Esophagus squamous epithelium (tissue), 5 donors: ENCODE data around the gene CEP78. TPM values are rescaled to one million over a fixed set of nuclear protein-coding genes. Genes with fewer than 3 reads are reported as not detected.
"Not testable (repeated sequence)": the region's sequence is repeated elsewhere in the genome, so short reads cannot be mapped to it uniquely, and the experiment has no call there.

ENCODE experiments used
- DNase-seq: peaks from one replicate; lab custom pipeline; 2025; lab: John Stamatoyannopoulos, UW
- H3K27ac ChIP-seq, 4 donors: fragments of 200-600 bp; sonication (generic); one replicate each; pipeline ENCODE4 v1.5.1; 2016 to 2019; ENCODE audit warnings: mild to moderate bottlenecking in 1 of 4
- H3K27me3 ChIP-seq, 4 donors: fragments of 200-600 bp; sonication (generic); 1 replicate in 3 of 4; 2 replicates in 1 of 4; pipeline versions ENCODE4 v1.5.1 to v1.6.0; 2017 to 2021; ENCODE audit warnings: antibody characterized with exemption in 1 of 4
- H3K36me3 ChIP-seq, 3 donors: fragments of 200-600 bp; sonication (generic); one replicate each; pipeline ENCODE4 v1.5.1; 2016 to 2019
- H3K4me1 ChIP-seq, 3 donors: fragments of 200-600 bp; sonication (generic); one replicate each; pipeline ENCODE4 v1.5.1; 2017 to 2019
- H3K4me3 ChIP-seq, 4 donors: fragments of 200-600 bp; sonication (generic); 1 replicate in 3 of 4; 2 replicates in 1 of 4; pipeline ENCODE4 v1.5.1; 2016 to 2019; ENCODE audit warnings: mild to moderate bottlenecking in 2 of 4, moderate library complexity in 1 of 4
- H3K9me3 ChIP-seq, 3 donors: fragments of 200-600 bp; sonication (generic); one replicate each; pipeline ENCODE4 v1.5.1; 2016 to 2019
- CTCF ChIP-seq, 6 experiments: fragments of 450-650 bp in 4 of 6; fragments of 200-600 bp in 2 of 6; sonication (generic) in 2 of 6; IDR thresholded peaks; one replicate each; pipeline ENCODE4 v1.5.1; 2016 to 2019; ENCODE audit warnings: antibody characterized with exemption in 6 of 6, mild to moderate bottlenecking in 4 of 6, moderate library complexity in 4 of 6
- POLR2A ChIP-seq, 4 donors: fragments of 450-650 bp; IDR thresholded peaks; one replicate each; pipeline ENCODE4 v1.6.1; 2017; ENCODE audit warnings: antibody characterized with exemption in 4 of 4, mild to moderate bottlenecking in 4 of 4, moderate library complexity in 3 of 4
- WGBS, 2 donors: methylation state at CpG; one replicate each; pipeline ENCODE4 v1.1.5; 2018; 5-methylcytosine and 5-hydroxymethylcytosine counted together
- intact Hi-C: fragments of 100-400 bp; cut with DNase I; formaldehyde crosslinking; loops from one replicate; pipeline ENCODE4 v1.15.0; 2022
- total RNA-seq, 4 donors: library from RNA; depleted of rRNA; stranded (reverse); fragments of >200 nt; gene quantifications; one replicate each; pipeline ENCODE4 v1.1.0, GENCODE V29; 2016
- donor health status: DM: yes; HTN: yes; CAD: no.

Gene CEP78
- total RNA-seq, 4 donors from 2014 or later: 8.6 to 14.6 (median 11.2) TPM

- H3K27me3 ChIP-seq: no peaks in the 10 kb centered on the region
- intact Hi-C loops: no loop called here
- H3K4me3 ChIP-seq: no peak overlapping the region
- no peak overlapping the region for H3K27ac ChIP-seq
- no peaks in the 10 kb centered on the region for H3K36me3 ChIP-seq
- no peak for TF ChIP-seq CTCF (IDR thresholded peaks at IDR 0.05)
- no peak for TF ChIP-seq POLR2A (IDR thresholded peaks at IDR 0.05)
- no peaks in the 10 kb centered on the region for H3K9me3 ChIP-seq
- peaks cover 0 to 8% (median 0%) of the 10 kb centered on the region in 3 donors for H3K4me1 ChIP-seq
- no peak for DNase-seq
These were observed 43.9 kb upstream of the CEP78 start for GRCh38 chr9:78191931-78192330.

GRCh38 chr9:78196258-78196657, 39.6 kb upstream of the CEP78 start:
- intact Hi-C loops: no loop called here
- 75 to 88% methylated on average over 1 of the region's 1 CpG for WGBS, 2 donors
- H3K36me3 ChIP-seq: no peaks in the 10 kb centered on the region
- no peak overlapping the region for H3K27ac ChIP-seq
- peaks cover 0 to 4% (median 0%) of the 10 kb centered on the region in 3 donors for H3K4me1 ChIP-seq
- TF ChIP-seq POLR2A (IDR thresholded peaks at IDR 0.05) (no peak), CTCF (IDR thresholded peaks at IDR 0.05) (no peak)
- no peaks in the 10 kb centered on the region for H3K9me3 ChIP-seq
- DNase-seq: no peak
- no peak overlapping the region for H3K4me3 ChIP-seq
- H3K27me3 ChIP-seq: no peaks in the 10 kb centered on the region

- H3K9me3 ChIP-seq, DNase-seq, H3K27ac ChIP-seq, intact Hi-C loops, H3K27me3 ChIP-seq, H3K36me3 ChIP-seq, H3K4me1 ChIP-seq: not testable (repeated sequence)
- 13 to 86% methylated on average over 1 to 4 of the region's 16 CpGs for WGBS, 2 donors
- peak overlapping the region in 1 of 4 donors; percentile 30 for H3K4me3 ChIP-seq
These were observed 34.6 kb upstream of the CEP78 start for GRCh38 chr9:78201158-78201777.

- Histone ChIP-seq H3K9me3 (no peaks in the 10 kb centered on the region), H3K4me1 (no peaks in the 10 kb centered on the region), H3K27me3 (no peaks in the 10 kb centered on the region), H3K27ac (no peak overlapping the region), H3K36me3 (no peaks in the 10 kb centered on the region), H3K4me3 (no peak overlapping the region)
- WGBS, 2 donors: 62 to 70% methylated on average over 2 of the region's 2 CpGs
- no peak for TF ChIP-seq POLR2A (IDR thresholded peaks at IDR 0.05)
- no peak for TF ChIP-seq CTCF (IDR thresholded peaks at IDR 0.05)
- no peak for DNase-seq
- intact Hi-C loops: no loop called here
These were observed 28.6 kb upstream of the CEP78 start for GRCh38 chr9:78207319-78207718.

- DNase-seq: no peak
- no peak overlapping the region for H3K4me3 ChIP-seq
- no peak overlapping the region for H3K27ac ChIP-seq
- no peaks in the 10 kb centered on the region for H3K9me3 ChIP-seq
- TF ChIP-seq CTCF (IDR thresholded peaks at IDR 0.05) (no peak), POLR2A (IDR thresholded peaks at IDR 0.05) (no peak)
- 70 to 80% methylated on average over 4 of the region's 4 CpGs for WGBS, 2 donors
- H3K27me3 ChIP-seq: no peaks in the 10 kb centered on the region
- no peaks in the 10 kb centered on the region for H3K36me3 ChIP-seq
- no peaks in the 10 kb centered on the region for H3K4me1 ChIP-seq
- intact Hi-C loops: no loop called here
These were observed 28.0 kb upstream of the CEP78 start for GRCh38 chr9:78207901-78208300.

GRCh38 chr9:78209127-78209526, 26.7 kb upstream of the CEP78 start:
- 90 to 94% methylated on average over 7 of the region's 7 CpGs for WGBS, 2 donors

More at GRCh38 chr9:78209127-78209526, 26.7 kb upstream of the CEP78 start:
- no peak for DNase-seq
- Histone ChIP-seq H3K9me3 (no peaks in the 10 kb centered on the region), H3K27me3 (no peaks in the 10 kb centered on the region), H3K4me3 (no peak overlapping the region), H3K27ac (no peak overlapping the region), H3K36me3 (no peaks in the 10 kb centered on the region), H3K4me1 (no peaks in the 10 kb centered on the region)
- intact Hi-C loops: no loop called here
- TF ChIP-seq POLR2A (IDR thresholded peaks at IDR 0.05) (no peak), CTCF (IDR thresholded peaks at IDR 0.05) (no peak)
